ENCODE data around the gene CSF1. TPM values are rescaled to one million over a fixed set of nuclear protein-coding genes. Genes with fewer than 3 reads are reported as not detected.

CSF1 gene
- polyA plus RNA-seq, 3 donors: 0.11 to 0.69 (median 0.38) TPM

DNA sequence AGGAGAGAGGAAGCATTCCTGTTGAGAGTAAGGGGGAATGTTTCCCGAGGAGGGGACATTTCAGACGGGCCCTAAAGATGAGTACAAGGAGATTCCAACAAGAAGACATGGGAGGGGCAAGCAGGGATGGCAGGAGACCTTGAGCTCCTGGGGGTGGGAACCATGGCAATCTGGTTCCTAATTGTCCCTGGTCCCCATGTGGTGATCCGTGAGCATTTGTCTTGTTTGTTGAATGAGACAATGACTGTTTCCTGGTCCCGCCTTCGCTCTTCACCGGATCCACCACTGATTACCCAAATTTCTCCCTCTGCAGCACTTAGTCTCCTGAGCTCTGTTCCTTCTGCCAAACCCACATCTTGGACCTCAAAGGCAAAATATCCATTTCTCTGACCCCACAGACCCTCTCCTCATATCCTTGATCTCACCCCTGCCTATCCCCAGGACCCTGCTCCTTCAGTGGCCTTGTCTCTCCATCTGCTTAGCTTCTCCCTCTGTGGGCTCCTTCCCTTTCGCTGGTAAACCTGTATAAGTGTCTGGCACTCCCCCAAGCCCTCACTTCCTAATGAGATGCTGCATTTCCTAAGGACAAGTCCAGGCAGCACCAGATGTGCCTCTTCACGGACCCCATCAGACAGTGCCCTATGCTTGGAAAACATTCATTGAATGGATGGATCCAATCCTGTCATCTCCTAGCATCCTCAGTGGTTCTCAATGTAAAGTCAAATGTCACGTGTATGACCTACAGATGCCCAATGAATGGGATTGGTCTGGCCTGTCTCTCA, 8.3 kb upstream of the CSF1 start:
- H3K27ac Mint-ChIP-seq: peak overlapping the region in 4 of 7 donors; percentile 9 to 73 (median 60)
- H3K9me3 Mint-ChIP-seq: peaks cover 0 to 4% (median 0%) of the 10 kb centered on the region in 7 donors
- H3K36me3 ChIP-seq (replicated peaks in 1 of 2; ENCODE audit: control insufficient read depth in 1 of 2, insufficient read depth in 2 of 2, low read length in 2 of 2): no peaks in the 10 kb centered on the region
- H3K9ac ChIP-seq (ENCODE audit: insufficient read depth, low read length, poor library complexity, severe bottlenecking): no peak overlapping the region
- no peak overlapping the region for H3K4me3 Mint-ChIP-seq
- DNase-seq: no peak
- H3K27ac ChIP-seq (ENCODE audit: low read depth in 1 of 2, low read length in 2 of 2): no peak overlapping the region
- no peaks in the 10 kb centered on the region for H3K79me2 ChIP-seq (ENCODE audit: insufficient read depth, low read length)
- no peaks in the 10 kb centered on the region for H3K9me3 ChIP-seq (replicated peaks in 1 of 2; ENCODE audit: control insufficient read depth in 1 of 2, insufficient read depth in 1 of 2, low read length in 2 of 2)
- peaks cover under 1 to 7% of the 10 kb centered on the region in 2 donors for H3K27me3 ChIP-seq (ENCODE audit: control insufficient read depth in 2 of 2, insufficient read depth in 2 of 2, low read length in 2 of 2)
- peaks cover 31 to 47% of the 10 kb centered on the region in 2 donors for H3K4me1 ChIP-seq (ENCODE audit: control insufficient read depth in 1 of 2, insufficient read depth in 2 of 2, low read length in 2 of 2)
- H3K27me3 Mint-ChIP-seq (ENCODE audit: low read depth in 3 of 3): peaks cover 13 to 17% (median 17%) of the 10 kb centered on the region in 3 donors
- intact Hi-C loops (cut with micrococcal nuclease): no loop called here
- H3K4me2 ChIP-seq (replicated peaks; ENCODE audit: extremely low read depth, low read length, poor library complexity, severe bottlenecking): no peak overlapping the region
- no peaks in the 10 kb centered on the region for H4K20me1 ChIP-seq (ENCODE audit: insufficient read depth, low read length)
- no peak overlapping the region for H2AFZ ChIP-seq (ENCODE audit: insufficient read depth, low read depth, low read length, poor library complexity, severe bottlenecking)
- 89% methylated on average over 7 of the region's 9 CpGs for WGBS (ENCODE audit: insufficient coverage)
- no peak overlapping the region for H3K4me3 ChIP-seq (replicated peaks in 1 of 3; ENCODE audit: low read depth in 2 of 3, low read length in 3 of 3)
- peaks cover 4 to 21% of the 10 kb centered on the region in 2 donors for H3K36me3 Mint-ChIP-seq
- TF ChIP-seq, protein P1, sequence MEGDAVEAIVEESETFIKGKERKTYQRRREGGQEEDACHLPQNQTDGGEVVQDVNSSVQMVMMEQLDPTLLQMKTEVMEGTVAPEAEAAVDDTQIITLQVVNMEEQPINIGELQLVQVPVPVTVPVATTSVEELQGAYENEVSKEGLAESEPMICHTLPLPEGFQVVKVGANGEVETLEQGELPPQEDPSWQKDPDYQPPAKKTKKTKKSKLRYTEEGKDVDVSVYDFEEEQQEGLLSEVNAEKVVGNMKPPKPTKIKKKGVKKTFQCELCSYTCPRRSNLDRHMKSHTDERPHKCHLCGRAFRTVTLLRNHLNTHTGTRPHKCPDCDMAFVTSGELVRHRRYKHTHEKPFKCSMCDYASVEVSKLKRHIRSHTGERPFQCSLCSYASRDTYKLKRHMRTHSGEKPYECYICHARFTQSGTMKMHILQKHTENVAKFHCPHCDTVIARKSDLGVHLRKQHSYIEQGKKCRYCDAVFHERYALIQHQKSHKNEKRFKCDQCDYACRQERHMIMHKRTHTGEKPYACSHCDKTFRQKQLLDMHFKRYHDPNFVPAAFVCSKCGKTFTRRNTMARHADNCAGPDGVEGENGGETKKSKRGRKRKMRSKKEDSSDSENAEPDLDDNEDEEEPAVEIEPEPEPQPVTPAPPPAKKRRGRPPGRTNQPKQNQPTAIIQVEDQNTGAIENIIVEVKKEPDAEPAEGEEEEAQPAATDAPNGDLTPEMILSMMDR (IDR thresholded peaks at IDR 0.05): no peak
- peaks cover 53% of the 10 kb centered on the region for H3K4me1 Mint-ChIP-seq

DNA sequence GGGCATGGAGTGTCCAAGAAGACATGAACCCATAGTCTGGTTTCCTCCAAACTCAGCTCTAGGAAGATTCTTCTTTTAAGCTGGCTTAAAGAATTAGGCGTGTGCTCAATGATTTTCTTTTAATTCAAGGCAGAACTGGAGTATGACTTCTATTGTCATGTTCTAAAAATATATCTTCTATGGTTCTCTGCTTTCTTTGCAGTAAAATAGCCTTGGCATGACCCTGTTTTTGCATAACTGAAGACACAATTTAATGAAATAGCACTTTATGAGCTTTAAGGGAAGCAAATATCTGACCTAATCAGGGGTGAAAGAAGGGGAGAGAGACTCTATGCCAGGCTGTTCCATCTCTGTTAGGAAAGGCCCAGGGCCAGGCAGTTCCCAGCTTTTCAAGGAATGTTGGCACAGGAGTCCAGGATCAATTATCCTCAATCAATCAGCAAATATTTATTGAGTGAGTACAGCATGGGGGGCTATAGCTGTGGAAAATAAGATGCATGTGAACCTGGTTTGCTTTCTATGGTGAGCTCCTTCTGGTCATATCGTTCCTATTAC, 7.2 kb upstream of the CSF1 start:
- TF ChIP-seq, protein P1 (IDR thresholded peaks at IDR 0.05): no peak
- no peak overlapping the region for H3K9ac ChIP-seq (ENCODE audit: insufficient read depth, low read length, poor library complexity, severe bottlenecking)
- peaks cover 53% of the 10 kb centered on the region for H3K4me1 Mint-ChIP-seq
- no peak overlapping the region for H3K4me3 Mint-ChIP-seq
- H3K27ac Mint-ChIP-seq: no peak overlapping the region
- H3K9me3 ChIP-seq (replicated peaks in 1 of 2; ENCODE audit: control insufficient read depth in 1 of 2, insufficient read depth in 1 of 2, low read length in 2 of 2): no peaks in the 10 kb centered on the region
- H4K20me1 ChIP-seq (ENCODE audit: insufficient read depth, low read length): no peaks in the 10 kb centered on the region
- no peak for DNase-seq
- H3K79me2 ChIP-seq (ENCODE audit: insufficient read depth, low read length): no peaks in the 10 kb centered on the region
- peaks cover 0 to 14% of the 10 kb centered on the region in 2 donors for H3K36me3 Mint-ChIP-seq
- no peak overlapping the region for H3K27ac ChIP-seq (ENCODE audit: low read depth in 1 of 2, low read length in 2 of 2)
- WGBS (ENCODE audit: insufficient coverage): no CpG with 5 or more reads among the region's 2 CpGs
- no peaks in the 10 kb centered on the region for H3K36me3 ChIP-seq (replicated peaks in 1 of 2; ENCODE audit: control insufficient read depth in 1 of 2, insufficient read depth in 2 of 2, low read length in 2 of 2)
- peaks cover 20 to 28% (median 22%) of the 10 kb centered on the region in 3 donors for H3K27me3 Mint-ChIP-seq (ENCODE audit: low read depth in 3 of 3)
- peaks cover 5 to 18% of the 10 kb centered on the region in 2 donors for H3K27me3 ChIP-seq (ENCODE audit: control insufficient read depth in 2 of 2, insufficient read depth in 2 of 2, low read length in 2 of 2)
- H3K4me3 ChIP-seq (replicated peaks in 1 of 3; ENCODE audit: low read depth in 2 of 3, low read length in 3 of 3): no peak overlapping the region
- no peak overlapping the region for H3K4me2 ChIP-seq (replicated peaks; ENCODE audit: extremely low read depth, low read length, poor library complexity, severe bottlenecking)
- peaks cover 0 to 2% (median 0%) of the 10 kb centered on the region in 7 donors for H3K9me3 Mint-ChIP-seq
- peaks cover 24 to 40% of the 10 kb centered on the region in 2 donors for H3K4me1 ChIP-seq (ENCODE audit: control insufficient read depth in 1 of 2, insufficient read depth in 2 of 2, low read length in 2 of 2)
- intact Hi-C loops (cut with micrococcal nuclease): no loop called here
- H2AFZ ChIP-seq (ENCODE audit: insufficient read depth, low read depth, low read length, poor library complexity, severe bottlenecking): no peak overlapping the region

All from CD14-positive monocyte (primary cell).